ENCODE measurements around the gene GPANK1.

The GPANK1 gene

DNA sequence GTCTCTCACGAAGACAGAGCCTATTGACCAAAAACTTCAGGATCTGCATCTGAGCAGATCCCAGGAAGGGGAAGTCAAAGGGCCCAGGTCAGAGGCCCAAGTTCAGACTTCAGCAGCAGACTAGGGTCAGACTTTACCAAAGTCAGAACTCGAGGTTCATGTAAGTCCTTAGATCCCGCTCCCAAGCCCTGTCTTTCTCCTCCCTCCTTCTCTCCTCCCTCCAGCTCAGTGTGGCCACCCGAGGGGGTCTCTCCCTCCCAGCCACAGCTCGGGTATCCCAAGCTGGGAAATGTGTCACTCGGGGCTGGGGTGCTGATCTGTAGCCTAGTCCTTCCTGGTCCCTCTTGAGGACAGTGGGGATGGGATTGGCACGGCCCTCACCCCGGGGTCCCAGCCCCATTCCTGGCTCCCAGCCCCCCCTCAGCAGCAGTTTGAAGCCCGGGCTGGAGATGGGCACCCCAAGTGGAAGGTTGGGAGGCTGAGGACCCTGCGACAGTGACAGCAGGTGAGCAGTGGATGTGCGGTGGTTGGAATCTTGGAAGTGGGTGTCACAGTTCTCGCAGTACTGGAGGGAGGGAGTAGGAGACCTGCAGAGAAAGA, 2.6 kb downstream of the GPANK1 start:
- no peak for DNase-seq (ENCODE audit: low read depth)

GRCh38 chr6:31661262-31662123, 3.3 kb downstream of the GPANK1 start:
- no peak for DNase-seq (ENCODE audit: low read depth)

DNA sequence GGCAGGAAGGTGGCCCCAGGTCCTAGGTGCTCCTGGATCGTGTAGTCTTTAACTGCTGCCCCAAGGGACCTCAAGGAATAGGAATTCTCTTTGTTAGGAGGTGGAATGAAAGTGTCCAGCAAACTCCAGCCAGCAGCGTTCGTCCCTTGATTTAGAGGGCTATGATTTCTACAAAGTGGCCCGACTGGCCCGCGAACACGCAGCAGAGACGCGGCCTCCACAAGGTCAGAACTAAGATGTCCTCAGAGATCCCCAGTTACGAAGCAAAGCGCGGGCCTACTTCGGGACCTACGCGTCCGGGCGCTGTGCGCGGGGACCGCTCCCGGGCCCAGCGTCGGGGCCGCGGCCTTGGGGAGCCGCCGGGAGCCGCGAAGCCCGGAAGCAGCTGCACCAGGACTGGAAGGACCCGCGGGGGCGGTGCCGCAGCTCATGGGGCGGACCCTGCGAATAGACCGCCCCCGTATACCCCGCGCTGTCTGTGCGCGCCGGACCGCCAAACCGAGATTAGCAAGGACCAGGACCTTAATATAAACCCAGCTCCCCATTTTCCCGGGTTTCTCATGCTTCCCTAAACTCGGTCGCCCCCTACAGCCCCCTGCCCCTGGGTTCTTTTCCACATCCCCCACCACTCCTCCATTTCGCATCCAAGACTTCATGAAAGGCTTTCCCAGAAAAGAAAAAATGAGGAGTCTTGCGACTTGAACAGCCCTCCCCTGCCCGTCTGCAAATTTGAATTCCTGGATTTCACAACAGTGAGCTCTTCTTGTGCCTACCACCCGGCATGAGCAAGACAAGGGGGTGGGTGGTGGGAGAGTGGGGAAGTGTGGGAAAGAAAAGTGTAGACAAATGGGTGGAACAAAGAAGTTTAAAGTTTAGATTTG, 4.2 kb downstream of the GPANK1 start, which contains the start of gene C6orf47:
C6orf47 (minus strand) TSS at position 398 of the 881 bp plus-strand sequence. CDS start 831 bp downstream, outside the sequence.
- peak; percentile 59 for DNase-seq (ENCODE audit: low read depth)

- no peak for DNase-seq (ENCODE audit: low read depth)
Measured at GRCh38 chr6:31659649-31660380, 5.0 kb downstream of the GPANK1 start.

DNA sequence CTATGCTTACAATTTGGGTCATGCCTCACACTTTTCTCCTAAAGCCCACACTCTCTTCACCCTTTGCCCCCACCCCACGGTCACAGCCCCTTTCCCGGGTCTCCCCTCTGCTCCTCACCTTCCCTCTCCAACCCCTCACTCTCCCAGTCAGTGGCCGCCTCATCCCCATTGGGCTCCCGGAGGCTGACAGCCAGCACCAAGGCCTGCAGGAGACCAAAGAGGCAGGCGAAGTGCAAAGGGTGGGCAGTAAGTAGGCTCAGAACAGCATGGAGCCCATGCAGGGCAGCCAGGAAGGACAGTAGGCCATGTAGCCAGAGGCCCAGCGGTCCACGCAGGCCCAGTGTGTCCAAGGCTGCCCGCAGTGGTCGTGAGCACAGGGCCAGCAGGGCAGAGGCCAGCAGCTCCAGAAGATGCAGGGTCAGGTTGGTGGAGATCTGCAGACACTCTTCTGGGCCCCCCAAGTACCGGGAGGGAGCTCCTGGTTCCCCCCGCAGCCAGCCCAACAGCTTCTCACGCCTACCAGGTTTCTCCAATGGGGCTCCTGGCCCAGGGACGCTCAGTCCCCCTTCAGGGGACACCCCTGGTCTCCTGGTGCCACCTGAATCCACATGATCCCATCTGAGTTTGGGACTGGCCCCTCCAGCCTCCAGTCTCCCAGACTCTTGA, 5.7 kb downstream of the GPANK1 start:
- DNase-seq (ENCODE audit: low read depth), result no peak

DNA sequence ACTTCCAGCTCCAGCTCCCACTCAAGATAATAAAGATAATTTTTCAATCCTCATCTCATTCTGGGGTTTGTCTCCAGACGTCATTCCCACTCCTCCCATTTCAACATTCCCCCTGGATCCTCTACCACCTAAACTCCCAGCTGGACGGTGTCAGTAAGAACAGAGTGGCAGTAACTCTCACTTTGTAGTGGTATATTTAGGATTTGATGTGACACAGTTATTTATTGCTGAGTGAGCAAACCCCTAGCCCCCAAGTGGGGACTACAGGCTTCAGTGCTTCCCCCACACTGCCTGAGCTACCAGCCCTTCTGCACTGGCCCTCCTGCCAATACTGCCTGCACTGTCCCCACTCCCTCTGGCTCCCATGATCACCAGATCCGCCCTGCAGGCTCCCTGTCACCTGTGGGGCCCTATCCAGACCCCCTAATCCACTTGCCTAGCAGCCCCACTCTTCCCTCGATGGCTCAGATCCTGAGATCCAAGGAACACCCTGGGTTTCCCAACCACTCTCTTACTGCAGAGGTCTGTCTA, 6.6 kb downstream of the GPANK1 start:
- no peak for DNase-seq (ENCODE audit: low read depth)

GRCh38 chr6:31657406-31658157, 7.2 kb downstream of the GPANK1 start:
- no peak for DNase-seq (ENCODE audit: low read depth)

GRCh38 chr6:31655349-31656237, 9.2 kb downstream of the GPANK1 start, which contains the start of gene APOM:
APOM (plus strand) TSS chr6:31655894; CDS start chr6:31655967, 73 bp downstream.
- DNase-seq (ENCODE audit: low read depth), result no peak

GRCh38 chr6:31654574-31655348, 10.0 kb downstream of the GPANK1 start:
- no peak for DNase-seq (ENCODE audit: low read depth)

DNA sequence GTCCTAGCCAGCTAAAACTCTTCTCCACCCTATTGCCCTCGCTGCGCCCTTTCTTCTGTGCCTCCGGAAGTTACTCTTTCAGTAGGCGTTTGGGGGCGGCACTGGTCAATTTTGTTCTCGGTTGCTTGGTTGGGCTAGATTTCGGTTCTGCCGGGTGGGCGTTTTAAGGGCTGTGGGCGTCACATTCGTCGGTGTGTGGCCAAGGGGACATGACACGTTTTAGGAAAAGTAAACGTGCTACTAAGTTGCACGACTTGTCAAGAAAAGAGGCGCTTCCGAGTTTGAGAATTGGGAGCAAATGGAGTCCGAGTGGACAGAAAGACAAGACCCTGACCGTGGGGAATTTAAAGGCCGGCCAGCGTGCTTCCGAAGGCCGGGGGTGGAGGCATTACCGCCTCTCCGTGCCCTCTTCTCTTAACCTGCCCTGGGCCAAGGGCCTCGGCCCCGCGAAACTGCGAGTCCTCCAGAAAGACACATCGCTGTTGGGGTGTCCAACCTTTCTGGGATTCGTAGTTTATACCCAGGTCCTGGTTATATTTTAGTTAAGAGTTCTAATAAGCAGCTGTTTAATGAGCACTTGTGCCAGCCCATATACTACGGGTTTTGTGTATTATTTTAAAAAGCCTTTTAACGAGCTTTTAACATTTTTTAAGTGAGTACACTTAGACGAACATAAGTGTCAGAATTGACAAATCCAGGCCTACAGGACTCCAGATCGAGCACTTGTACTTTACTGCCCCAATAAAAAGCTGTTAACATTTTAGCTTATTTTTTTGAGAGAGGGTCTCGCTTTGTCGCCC, 11.7 kb downstream of the GPANK1 start:
- no peak for DNase-seq (ENCODE audit: low read depth)

DNA sequence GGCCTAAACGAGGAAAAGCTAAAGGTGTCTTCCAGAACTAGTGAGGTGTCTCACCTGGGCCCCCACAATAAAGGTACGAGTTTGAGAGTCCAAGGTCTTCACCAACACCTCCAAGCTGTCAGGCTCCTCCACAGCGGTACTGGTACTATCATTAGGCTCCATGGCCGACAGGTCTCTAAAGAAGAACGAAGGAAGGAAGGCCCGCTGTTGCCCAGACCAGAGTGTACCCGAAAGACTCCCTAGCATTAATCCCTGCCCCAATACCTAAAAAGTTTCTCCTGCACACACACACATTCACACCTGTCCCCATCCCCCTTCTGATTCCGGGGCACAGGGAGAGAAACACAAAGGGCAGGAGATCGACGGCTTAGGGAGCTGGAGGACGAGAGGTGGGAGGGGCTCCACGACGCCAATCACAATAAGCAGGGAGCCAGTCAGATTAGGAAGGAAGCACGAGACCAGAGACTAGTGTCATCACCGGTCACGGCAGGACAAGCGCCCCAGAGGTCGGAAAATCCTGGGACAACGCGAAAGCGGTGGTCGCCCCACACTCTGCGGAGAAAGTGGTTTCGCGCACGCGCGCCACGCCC, 13.1 kb downstream of the GPANK1 start:
- DNase-seq (ENCODE audit: low read depth), result peak; percentile 79

- no peak for DNase-seq (ENCODE audit: low read depth)
Measured at GRCh38 chr6:31645325-31645724, 19.5 kb downstream of the GPANK1 start.

DNA sequence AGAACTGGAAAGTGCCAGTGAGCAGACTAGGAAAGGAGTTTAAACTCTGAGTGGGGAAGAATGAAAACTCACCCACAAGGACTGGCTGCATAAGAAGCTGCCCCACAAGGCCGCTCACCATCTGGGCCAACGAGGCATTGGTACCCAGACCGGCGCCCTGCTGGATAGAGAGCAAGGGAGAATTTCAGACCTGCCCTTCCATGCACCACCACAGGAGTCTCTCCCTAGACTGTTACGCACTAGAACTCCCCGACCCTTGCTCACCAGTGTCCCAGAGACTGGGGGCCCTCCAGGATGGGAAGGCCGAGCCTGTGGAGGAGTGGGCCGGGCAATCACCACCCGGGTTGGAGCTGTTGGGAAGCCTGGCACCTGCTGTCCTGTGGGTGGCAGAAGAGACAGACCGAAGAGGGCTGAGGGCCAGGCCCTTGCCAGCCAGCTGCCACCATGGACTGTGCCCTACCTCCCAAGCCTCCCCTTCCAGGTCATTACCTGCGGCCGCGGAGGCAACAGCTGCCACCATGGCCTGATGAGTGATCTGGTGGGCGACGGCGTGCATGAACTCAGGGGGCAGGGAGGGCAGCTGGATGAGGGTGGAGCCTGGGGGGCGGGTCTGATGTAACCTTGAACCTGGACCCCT, 20.9 kb downstream of the GPANK1 start:
- no peak for DNase-seq (ENCODE audit: low read depth)

DNA sequence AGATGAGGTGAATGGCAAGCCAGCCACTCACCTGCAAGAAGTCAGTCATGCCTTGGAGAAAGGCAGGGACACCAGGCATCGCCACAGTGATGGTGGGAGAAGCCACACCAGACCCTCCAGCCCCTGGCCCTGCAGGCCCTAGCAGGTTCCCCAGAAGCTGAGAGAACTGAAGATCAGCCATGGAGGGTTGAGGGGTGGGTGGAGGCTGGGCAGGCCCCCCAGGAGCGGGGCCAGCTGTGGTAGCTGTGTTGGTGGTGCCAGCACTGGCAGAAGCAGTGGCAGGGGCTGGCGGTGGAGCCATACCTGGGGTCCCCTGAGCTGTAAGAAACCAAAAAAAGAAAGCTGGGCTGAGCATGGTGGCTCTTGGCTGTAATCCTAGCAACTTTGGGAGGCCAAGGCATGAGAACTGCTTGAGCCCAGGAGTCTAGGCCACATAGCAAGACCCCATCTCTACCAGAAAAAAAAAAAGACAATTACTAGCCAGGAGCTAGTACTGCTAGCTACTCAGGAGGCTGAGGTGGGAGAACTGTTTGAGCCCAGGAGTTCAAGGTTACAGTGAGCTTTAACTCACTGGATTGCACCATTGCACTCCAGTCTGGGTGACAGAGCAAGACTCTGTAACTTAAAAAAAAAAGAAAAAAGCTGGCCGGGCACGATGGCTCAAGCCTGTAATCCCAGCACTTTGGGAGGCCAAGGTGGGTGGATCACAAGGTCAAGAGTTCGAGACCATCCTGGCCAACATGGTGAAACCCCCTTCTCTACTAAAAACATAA, 21.8 kb downstream of the GPANK1 start:
- DNase-seq (ENCODE audit: low read depth), result no peak

- DNase-seq (ENCODE audit: low read depth), result no peak
Measured at GRCh38 chr6:31641370-31641769, 23.4 kb downstream of the GPANK1 start.

GRCh38 chr6:31640612-31641011, 24.2 kb downstream of the GPANK1 start:
- DNase-seq (ENCODE audit: low read depth), result no peak

All from stromal cell of bone marrow (primary cell).